Endodermal cell (in vitro differentiated cells): ENCODE data around the gene COL11A1. TPM values are rescaled to one million over a fixed set of nuclear protein-coding genes. Genes with fewer than 3 reads are reported as not detected.

ENCODE experiments used
- DNase-seq: peaks from one replicate; pipeline ENCODE4 v3.0.0-alpha.2; 2017
- H3K27ac ChIP-seq: 2 replicates; pipeline ENCODE4 v1.5.1; 2013; ENCODE audit warnings: mild to moderate bottlenecking, low read depth, low read length, moderate library complexity
- H3K27me3 ChIP-seq: 2 replicates; pipeline ENCODE4 v1.6.1; 2013; ENCODE audit warnings: mild to moderate bottlenecking, low read length, moderate library complexity; ENCODE audit not compliant: insufficient read depth, control insufficient read depth, poor library complexity, severe bottlenecking
- H3K36me3 ChIP-seq: 2 replicates; pipeline ENCODE4 v1.7.0; 2013; ENCODE audit warnings: mild to moderate bottlenecking, low read length, moderate library complexity; ENCODE audit not compliant: control insufficient read depth, insufficient read depth
- H3K4me1 ChIP-seq: one replicate; pipeline ENCODE4 v1.7.0; 2013; ENCODE audit warnings: low read length; ENCODE audit not compliant: control insufficient read depth, insufficient read depth
- H3K4me3 ChIP-seq: 2 replicates; pipeline ENCODE4 v1.5.1; 2013; ENCODE audit warnings: mild to moderate bottlenecking, low read length, moderate library complexity
- H3K9ac ChIP-seq: 2 replicates; pipeline ENCODE4 v1.6.1; 2013; ENCODE audit warnings: mild to moderate bottlenecking, low read length, moderate library complexity; ENCODE audit not compliant: poor library complexity, severe bottlenecking; ENCODE audit errors: extremely low read depth
- H3K9me3 ChIP-seq: 2 replicates; pipeline ENCODE4 v1.6.1; 2013; ENCODE audit warnings: mild to moderate bottlenecking, low read length, moderate library complexity; ENCODE audit not compliant: control insufficient read depth
- H3K27ac Mint-ChIP-seq: 2 replicates; pipeline ENCODE4 v1.8.0; 2020; ENCODE audit warnings: mixed read lengths
- H3K27me3 Mint-ChIP-seq: 2 replicates; pipeline ENCODE4 v1.8.0; 2021; ENCODE audit warnings: mild to moderate bottlenecking, mixed read lengths; ENCODE audit not compliant: insufficient read depth
- H3K36me3 Mint-ChIP-seq: 2 replicates; pipeline ENCODE4 v1.8.0; 2020; ENCODE audit warnings: low read depth, mixed read lengths
- H3K4me1 Mint-ChIP-seq: 2 replicates; pipeline ENCODE4 v1.8.0; 2020; ENCODE audit warnings: mixed read lengths
- H3K4me3 Mint-ChIP-seq: 2 replicates; pipeline ENCODE4 v1.8.0; 2020; ENCODE audit warnings: mild to moderate bottlenecking, moderate library complexity, mixed read lengths
- H3K9me3 Mint-ChIP-seq: 2 replicates; pipeline ENCODE4 v1.8.0; 2020; ENCODE audit warnings: mild to moderate bottlenecking, mixed read lengths
- whole genome bisulfite sequencing, 2 experiments: methylation state at CpG; one replicate each; pipeline versions ENCODE4 v1.1.5 to v1.1.7; 2013; ENCODE audit warnings: missing lambda C conversion rate in 2 of 2, mixed read lengths in 1 of 2; ENCODE audit not compliant: insufficient coverage in 1 of 2, insufficient read length in 1 of 2; 5-methylcytosine and 5-hydroxymethylcytosine counted together
- total RNA-seq, 2 donors: library from RNA; stranded (reverse); fragmentation: NEBNext Ultra II Directional in 1 of 2; extraction: Animal tissue kit (Norgen Biotek cat#: 25700) in 1 of 2; gene quantifications; 2 replicates in 1 of 2; 3 replicates in 1 of 2; pipeline ENCODE4 v1.2.1, GENCODE V29; 2021
- TF ChIP-seq, protein P1 (sequence below): fragments of 200-600 bp; sonication (generic); conservative IDR thresholded peaks from 2 replicates; pipeline ENCODE4 v1.5.0; 2021; ENCODE audit warnings: antibody characterized with exemption, mild to moderate bottlenecking

COL11A1 gene
- total RNA-seq, 2 donors from 2014 or later: 6.7 to 27.5 TPM

- 85 to 100% methylated on average over 3 of the region's 3 CpGs for WGBS, 2 experiments
Measured at GRCh38 chr1:102861247-102861646, 247.1 kb downstream of the COL11A1 start.

DNA sequence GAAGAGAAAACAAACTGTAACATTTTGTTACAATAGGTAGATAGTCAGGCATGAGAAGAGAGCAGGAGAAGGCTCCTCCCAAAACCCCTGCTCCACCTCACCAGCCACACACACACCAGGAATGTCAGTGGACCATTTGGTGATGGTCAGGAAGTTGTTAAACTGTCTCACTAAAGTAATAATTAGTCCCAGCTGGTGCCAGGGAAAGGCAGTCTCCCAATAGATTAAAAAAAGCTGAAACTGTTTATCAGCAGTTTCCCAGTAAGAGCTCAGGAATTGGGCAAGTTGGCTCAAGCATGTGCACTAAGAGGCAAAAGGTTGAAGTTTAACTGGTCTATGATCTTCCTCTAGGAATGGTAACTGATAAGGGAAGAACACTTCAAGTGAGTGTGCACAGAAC lies 249.6 kb downstream of the COL11A1 start:
- Mint-ChIP-seq H3K27ac (no peak overlapping the region), H3K9me3 (peaks cover 34% of the 10 kb centered on the region), H3K27me3 (no peaks in the 10 kb centered on the region), H3K4me1 (no peaks in the 10 kb centered on the region), H3K4me3 (no peak overlapping the region), H3K36me3 (no peaks in the 10 kb centered on the region)
- TF ChIP-seq, protein P1, sequence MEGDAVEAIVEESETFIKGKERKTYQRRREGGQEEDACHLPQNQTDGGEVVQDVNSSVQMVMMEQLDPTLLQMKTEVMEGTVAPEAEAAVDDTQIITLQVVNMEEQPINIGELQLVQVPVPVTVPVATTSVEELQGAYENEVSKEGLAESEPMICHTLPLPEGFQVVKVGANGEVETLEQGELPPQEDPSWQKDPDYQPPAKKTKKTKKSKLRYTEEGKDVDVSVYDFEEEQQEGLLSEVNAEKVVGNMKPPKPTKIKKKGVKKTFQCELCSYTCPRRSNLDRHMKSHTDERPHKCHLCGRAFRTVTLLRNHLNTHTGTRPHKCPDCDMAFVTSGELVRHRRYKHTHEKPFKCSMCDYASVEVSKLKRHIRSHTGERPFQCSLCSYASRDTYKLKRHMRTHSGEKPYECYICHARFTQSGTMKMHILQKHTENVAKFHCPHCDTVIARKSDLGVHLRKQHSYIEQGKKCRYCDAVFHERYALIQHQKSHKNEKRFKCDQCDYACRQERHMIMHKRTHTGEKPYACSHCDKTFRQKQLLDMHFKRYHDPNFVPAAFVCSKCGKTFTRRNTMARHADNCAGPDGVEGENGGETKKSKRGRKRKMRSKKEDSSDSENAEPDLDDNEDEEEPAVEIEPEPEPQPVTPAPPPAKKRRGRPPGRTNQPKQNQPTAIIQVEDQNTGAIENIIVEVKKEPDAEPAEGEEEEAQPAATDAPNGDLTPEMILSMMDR: no peak
- Histone ChIP-seq H3K36me3 (no peaks in the 10 kb centered on the region), H3K9ac (no peak overlapping the region), H3K4me3 (no peak overlapping the region), H3K27ac (no peak overlapping the region), H3K27me3 (no peaks in the 10 kb centered on the region), H3K9me3 (no peaks in the 10 kb centered on the region), H3K4me1 (no peaks in the 10 kb centered on the region)
- no peak for DNase-seq

More at GRCh38 chr1:102861247-102861646, 247.1 kb downstream of the COL11A1 start:
- Mint-ChIP-seq H3K27ac (no peak overlapping the region), H3K4me3 (no peak overlapping the region), H3K36me3 (no peaks in the 10 kb centered on the region), H3K27me3 (no peaks in the 10 kb centered on the region), H3K9me3 (peaks cover 15% of the 10 kb centered on the region), H3K4me1 (peaks cover 10% of the 10 kb centered on the region)
- no peaks in the 10 kb centered on the region for H3K36me3 ChIP-seq
- no peak overlapping the region for H3K27ac ChIP-seq
- H3K27me3 ChIP-seq: no peaks in the 10 kb centered on the region
- no peak overlapping the region for H3K4me3 ChIP-seq
- no peaks in the 10 kb centered on the region for H3K9me3 ChIP-seq
- TF ChIP-seq, protein P1: no peak
- H3K9ac ChIP-seq: no peak overlapping the region
- no peak for DNase-seq
- H3K4me1 ChIP-seq: no peaks in the 10 kb centered on the region

DNA sequence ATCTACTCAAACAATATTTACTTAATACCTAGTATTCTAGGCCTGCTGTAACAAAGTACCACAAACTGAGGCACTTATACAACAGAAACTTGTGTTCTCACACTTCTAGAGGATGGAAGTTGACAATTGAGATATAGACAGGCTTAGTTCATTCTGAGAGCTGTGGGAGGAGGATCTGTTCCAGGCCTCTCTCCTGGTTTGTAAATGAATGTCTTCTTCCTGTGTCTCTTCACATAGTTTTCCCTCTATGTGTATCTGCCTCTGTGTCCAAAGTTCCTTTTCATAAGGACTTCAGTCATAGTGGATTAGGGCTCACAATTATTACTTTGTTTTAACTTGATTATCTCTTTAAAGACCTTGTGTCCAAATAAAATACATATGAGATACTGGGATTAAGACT lies 251.1 kb downstream of the COL11A1 start:
- Histone ChIP-seq H3K9ac (no peak overlapping the region), H3K27me3 (no peaks in the 10 kb centered on the region)
- no peak overlapping the region for H3K4me3 Mint-ChIP-seq

More for the DNA sequence above, 251.1 kb downstream of the COL11A1 start:
- Histone ChIP-seq H3K9me3 (no peaks in the 10 kb centered on the region), H3K36me3 (no peaks in the 10 kb centered on the region), H3K27ac (no peak overlapping the region), H3K4me3 (no peak overlapping the region), H3K4me1 (no peaks in the 10 kb centered on the region)
- Mint-ChIP-seq H3K4me1 (no peaks in the 10 kb centered on the region), H3K36me3 (no peaks in the 10 kb centered on the region), H3K9me3 (peaks cover 34% of the 10 kb centered on the region), H3K27ac (no peak overlapping the region), H3K27me3 (no peaks in the 10 kb centered on the region)
- no peak for DNase-seq
- TF ChIP-seq, protein P1: no peak
